Thoracic aorta (tissue), 2 donors: ENCODE results near the gene OR10A6. TPM values are rescaled to one million over a fixed set of nuclear protein-coding genes. Genes with fewer than 3 reads are reported as not detected.

ENCODE experiments used
- ATAC-seq: fragments of 150-250 bp; one replicate; pipeline ENCODE4 v1.8.0; 2017; ENCODE audit warnings: low read depth; ENCODE audit not compliant: insufficient number of reproducible peaks, low FRiP score
- DNase-seq: peaks from one replicate; pipeline ENCODE4 v3.0.0-alpha.2; 2020; ENCODE audit warnings: low spot score
- H3K27ac ChIP-seq, 2 donors: fragments of 200-600 bp; sonication (generic); 1 replicate in 1 of 2; 2 replicates in 1 of 2; pipeline ENCODE4 v1.5.1; 2016; ENCODE audit warnings: mild to moderate bottlenecking in 2 of 2, moderate library complexity in 2 of 2
- H3K27me3 ChIP-seq: fragments of 200-600 bp; sonication (generic); replicated peaks from 2 replicates; pipeline ENCODE4 v1.6.0; 2016; ENCODE audit warnings: mild to moderate bottlenecking; ENCODE audit not compliant: insufficient read depth
- H3K36me3 ChIP-seq: fragments of 200-600 bp; sonication (generic); one replicate; pipeline ENCODE4 v1.5.1; 2016
- H3K4me1 ChIP-seq, 2 donors: fragments of 200-600 bp; sonication (generic); 1 replicate in 1 of 2; 2 replicates in 1 of 2; pipeline versions ENCODE4 v1.5.1 to v1.6.0; 2016; ENCODE audit warnings: low read depth in 2 of 2, mild to moderate bottlenecking in 1 of 2; ENCODE audit not compliant: control insufficient read depth in 1 of 2
- H3K4me3 ChIP-seq: fragments of 200-600 bp; sonication (generic); 2 replicates; pipeline ENCODE4 v1.5.1; 2016; ENCODE audit warnings: mild to moderate bottlenecking
- H3K9me3 ChIP-seq: fragments of 200-600 bp; sonication (generic); 2 replicates; pipeline ENCODE4 v1.5.1; 2016
- CTCF ChIP-seq: fragments of 200-600 bp; sonication (generic); IDR thresholded peaks from one replicate; pipeline ENCODE4 v1.5.1; 2019; ENCODE audit warnings: antibody characterized with exemption
- total RNA-seq, 2 donors: library from RNA; depleted of rRNA; stranded (reverse); fragments of >200 nt; gene quantifications; one replicate each; pipeline versions ENCODE4 v1.1.0 to v1.2.3, GENCODE V29; 2016

The OR10A6 gene
- total RNA-seq, 2 donors from 2014 or later, result not detected

GRCh38 chr11:7941608-7942007 lies 10.5 kb upstream of the OR10A6 start, which contains the start of gene OR10A3:
Gene OR10A3 (minus strand): TSS chr11:7941708. CDS start chr11:7939520, 2,188 bp downstream.
- H3K4me1 ChIP-seq, result no peaks in the 10 kb centered on the region
- H3K4me3 ChIP-seq, result no peak within 1 kb of the TSS
- no peaks in the 10 kb centered on the region for H3K27me3 ChIP-seq
- peaks cover 14% of the 10 kb centered on the region for H3K9me3 ChIP-seq
- ATAC-seq (no peak), DNase-seq (no peak)
- H3K27ac ChIP-seq, result no peak within 1 kb of the TSS
- H3K36me3 ChIP-seq, result no peaks in the 10 kb centered on the region
- TF ChIP-seq CTCF, result no peak

- Histone ChIP-seq H3K27me3 (no peaks in the 10 kb centered on the region), H3K27ac (no peak overlapping the region), H3K4me3 (no peak overlapping the region), H3K4me1 (no peaks in the 10 kb centered on the region), H3K36me3 (no peaks in the 10 kb centered on the region), H3K9me3 (peaks cover 14% of the 10 kb centered on the region)
- TF ChIP-seq CTCF, result no peak
- ATAC-seq (no peak), DNase-seq (no peak)
Measured at GRCh38 chr11:7941146-7941545, 10.1 kb upstream of the OR10A6 start.

- no peaks in the 10 kb centered on the region for H3K36me3 ChIP-seq
- H3K27ac ChIP-seq, result no peak overlapping the region
- H3K27me3 ChIP-seq, result no peaks in the 10 kb centered on the region
- ATAC-seq (no peak), DNase-seq (no peak)
- no peak for TF ChIP-seq CTCF
- H3K9me3 ChIP-seq, result no peaks in the 10 kb centered on the region
- H3K4me1 ChIP-seq, result no peaks in the 10 kb centered on the region
- H3K4me3 ChIP-seq, result no peak overlapping the region
Measured at GRCh38 chr11:7936615-7937014, 5.5 kb upstream of the OR10A6 start.

GRCh38 chr11:7927635-7928034 lies 3.4 kb downstream of the OR10A6 start:
- ATAC-seq (no peak), DNase-seq (no peak)
- no peak for TF ChIP-seq CTCF
- H3K9me3 ChIP-seq, result no peaks in the 10 kb centered on the region
- no peaks in the 10 kb centered on the region for H3K4me1 ChIP-seq
- no peaks in the 10 kb centered on the region for H3K27me3 ChIP-seq
- H3K36me3 ChIP-seq, result no peaks in the 10 kb centered on the region
- H3K27ac ChIP-seq, result no peak overlapping the region
- no peak overlapping the region for H3K4me3 ChIP-seq

GRCh38 chr11:7924536-7924935 lies 6.5 kb downstream of the OR10A6 start:
- Histone ChIP-seq H3K4me1 (no peaks in the 10 kb centered on the region), H3K27me3 (no peaks in the 10 kb centered on the region), H3K27ac (no peak overlapping the region), H3K9me3 (no peaks in the 10 kb centered on the region), H3K4me3 (no peak overlapping the region), H3K36me3 (no peaks in the 10 kb centered on the region)
- no peak for DNase-seq
- TF ChIP-seq CTCF, result no peak
- ATAC-seq, result no peak
